H1 (cell line): ENCODE results near the gene CYSRT1. TPM values are rescaled to one million over a fixed set of nuclear protein-coding genes. Genes with fewer than 3 reads are reported as not detected.

Experiments used
- CTCF ChIA-PET: fragments of 300-600 bp; sonication (Branson Sonifier 250); formaldehyde crosslinking; loops from one replicate; lab custom pipeline; 2021; ENCODE audit not compliant: partially characterized antibody; lab: Charles Lee
- POLR2A ChIA-PET: fragments of 300-600 bp; sonication (Branson Sonifier 250); formaldehyde crosslinking; loops from one replicate; lab custom pipeline; 2021; ENCODE audit warnings: inconsistent platforms; ENCODE audit not compliant: partially characterized antibody; lab: Charles Lee
- DNase-seq, 2 experiments: peaks; one replicate each; pipeline versions ENCODE4 v3.0.0 to v3.0.0-alpha.2; 2010 to 2022; ENCODE audit warnings: low spot score in 2 of 2, low read depth in 1 of 2, mixed read lengths in 1 of 2
- FAIRE-seq: peaks from 2 replicates; lab custom pipeline; 2011; peaks lifted over from hg19 to GRCh38; lab: Jason Lieb, UNC
- H2AFZ ChIP-seq: 2 replicates; pipeline ENCODE4 v1.8.1; 2012; ENCODE audit warnings: low read length, inconsistent platforms
- H2AK5ac ChIP-seq: 2 replicates; pipeline ENCODE4 v1.6.1; 2013; ENCODE audit warnings: low read depth, low read length
- H2BK120ac ChIP-seq: replicated peaks from 2 replicates; pipeline ENCODE3; 2013; ENCODE audit warnings: low read depth, low read length, inconsistent platforms
- H2BK12ac ChIP-seq: 2 replicates; pipeline ENCODE4 v1.6.1; 2013; ENCODE audit warnings: low read depth, low read length
- H2BK15ac ChIP-seq: 2 replicates; pipeline ENCODE4 v1.6.1; 2013; ENCODE audit warnings: low read length
- H2BK20ac ChIP-seq: 2 replicates; pipeline ENCODE4 v1.6.1; 2013; ENCODE audit warnings: low read length
- H2BK5ac ChIP-seq: 2 replicates; pipeline ENCODE4 v1.6.1; 2013; ENCODE audit warnings: low read depth, low read length
- H3K14ac ChIP-seq: 2 replicates; pipeline ENCODE4 v1.6.1; 2013; ENCODE audit warnings: inconsistent platforms; ENCODE audit not compliant: insufficient read length
- H3K18ac ChIP-seq: 2 replicates; pipeline ENCODE4 v1.6.1; 2013; ENCODE audit warnings: low read length; ENCODE audit errors: extremely low read depth
- H3K23ac ChIP-seq: 2 replicates; pipeline ENCODE4 v1.6.1; 2013; ENCODE audit warnings: inconsistent platforms; ENCODE audit not compliant: insufficient read length
- H3K23me2 ChIP-seq: 2 replicates; pipeline ENCODE4 v1.6.1; 2013; ENCODE audit warnings: low read depth, low read length
- H3K27ac ChIP-seq: 2 replicates; pipeline ENCODE4 v1.6.1; 2011; ENCODE audit warnings: low read depth, low read length, inconsistent platforms
- H3K27me3 ChIP-seq, 4 experiments: replicated peaks in 1 of 4; 1 replicate in 1 of 4; 2 replicates in 3 of 4; pipeline versions ENCODE4 v1.6.1 to v1.8.1; 2011 to 2013; ENCODE audit warnings: low read length in 3 of 4, mild to moderate bottlenecking in 3 of 4, inconsistent platforms in 2 of 4, mixed read lengths in 2 of 4, moderate library complexity in 1 of 4; ENCODE audit not compliant: control insufficient read depth in 3 of 4, insufficient read depth in 3 of 4; ENCODE audit errors: extremely low read depth in 1 of 4
- H3K36me3 ChIP-seq, 4 experiments: 2 replicates each; pipeline versions ENCODE4 v1.6.1 to v1.8.1; 2011 to 2013; ENCODE audit warnings: mild to moderate bottlenecking in 4 of 4, low read length in 3 of 4, moderate library complexity in 2 of 4, control low read depth in 1 of 4, inconsistent platforms in 1 of 4; ENCODE audit not compliant: insufficient read depth in 4 of 4, control insufficient read depth in 2 of 4
- H3K4ac ChIP-seq: replicated peaks from 2 replicates; pipeline ENCODE3; 2013; ENCODE audit warnings: low read length, low read depth, mixed read lengths, inconsistent platforms; ENCODE audit not compliant: insufficient read length
- H3K4me1 ChIP-seq, 4 experiments: replicated peaks in 1 of 4; 1 replicate in 1 of 4; 2 replicates in 3 of 4; pipeline versions ENCODE4 v1.6.1 to v1.8.1; 2011 to 2013; ENCODE audit warnings: low read length in 3 of 4, inconsistent platforms in 2 of 4, mixed read lengths in 1 of 4; ENCODE audit not compliant: insufficient read depth in 4 of 4, control insufficient read depth in 3 of 4
- H3K4me2 ChIP-seq, 2 experiments: 2 replicates each; pipeline versions ENCODE4 v1.6.1 to v1.8.1; 2011 to 2013; ENCODE audit warnings: low read depth in 2 of 2, low read length in 2 of 2, control low read depth in 1 of 2, inconsistent platforms in 1 of 2, mild to moderate bottlenecking in 1 of 2; ENCODE audit not compliant: insufficient read depth in 1 of 2
- H3K4me3 ChIP-seq, 4 experiments: fragments of 200-600, 300-600 bp in 1 of 4; sonication (generic), shearing (Covaris generic), sonication (Bioruptor Twin) in 1 of 4; 2 replicates each; pipeline versions ENCODE4 v1.5.1 to v1.8.1; 2011 to 2016; ENCODE audit warnings: low read length in 4 of 4, low read depth in 3 of 4, control low read depth in 2 of 4, inconsistent platforms in 2 of 4, mild to moderate bottlenecking in 2 of 4, mixed read lengths in 1 of 4, moderate library complexity in 1 of 4; ENCODE audit not compliant: insufficient read depth in 2 of 4; ENCODE audit errors: extremely low read depth in 1 of 4
- H3K56ac ChIP-seq: replicated peaks from 2 replicates; pipeline ENCODE3; 2013; ENCODE audit warnings: low read depth, mild to moderate bottlenecking, mixed read lengths, low read length, inconsistent platforms; ENCODE audit not compliant: insufficient read length
- H3K79me1 ChIP-seq: 2 replicates; pipeline ENCODE4 v1.6.1; 2013; ENCODE audit warnings: low read depth, low read length, control low read depth
- H3K79me2 ChIP-seq, 2 experiments: 2 replicates each; pipeline versions ENCODE4 v1.6.1 to v1.8.1; 2012 to 2013; ENCODE audit warnings: low read length in 2 of 2, mild to moderate bottlenecking in 2 of 2, inconsistent platforms in 1 of 2; ENCODE audit not compliant: insufficient read depth in 2 of 2, control insufficient read depth in 1 of 2
- H3K9ac ChIP-seq, 4 experiments: replicated peaks in 1 of 4; 1 replicate in 1 of 4; 2 replicates in 3 of 4; pipeline versions ENCODE4 v1.6.1 to v1.8.1; 2011 to 2013; ENCODE audit warnings: low read depth in 3 of 4, low read length in 3 of 4, control low read depth in 2 of 4, mild to moderate bottlenecking in 2 of 4, moderate library complexity in 2 of 4, inconsistent platforms in 1 of 4; ENCODE audit errors: extremely low read depth in 1 of 4
- H3K9me3 ChIP-seq, 2 experiments: 2 replicates each; pipeline versions ENCODE4 v1.6.1 to v1.8.1; 2012 to 2013; ENCODE audit warnings: mild to moderate bottlenecking in 2 of 2, moderate library complexity in 2 of 2, control low read depth in 1 of 2, inconsistent platforms in 1 of 2, low read depth in 1 of 2, low read length in 1 of 2, mixed read lengths in 1 of 2; ENCODE audit not compliant: insufficient read depth in 2 of 2
- H4K20me1 ChIP-seq, 2 experiments: replicated peaks in 1 of 2; 2 replicates each; pipeline versions ENCODE3 to v1.8.1; 2011 to 2013; ENCODE audit warnings: inconsistent platforms in 2 of 2, low read length in 2 of 2, mild to moderate bottlenecking in 1 of 2; ENCODE audit not compliant: insufficient read depth in 2 of 2, control insufficient read depth in 1 of 2
- H4K5ac ChIP-seq: 2 replicates; pipeline ENCODE4 v1.6.1; 2013; ENCODE audit warnings: low read length, low read depth, mixed read lengths, inconsistent platforms; ENCODE audit not compliant: insufficient read length
- H4K8ac ChIP-seq: 2 replicates; pipeline ENCODE4 v1.8.0; 2013; ENCODE audit warnings: mild to moderate bottlenecking, moderate library complexity, low read length, inconsistent platforms; ENCODE audit not compliant: insufficient read depth; ENCODE audit errors: extremely low read depth
- H4K91ac ChIP-seq: replicated peaks from 2 replicates; pipeline ENCODE3; 2013; ENCODE audit warnings: low read length, mixed read lengths, inconsistent platforms; ENCODE audit not compliant: insufficient read length
- CEBPB ChIP-seq: IDR thresholded peaks from 2 replicates; pipeline ENCODE4 v1.6.1; 2012; ENCODE audit warnings: low read depth, low read length
- CREB1 ChIP-seq: IDR thresholded peaks from 2 replicates; pipeline ENCODE4 v1.6.1; 2012; ENCODE audit warnings: inconsistent platforms
- EGR1 ChIP-seq: IDR thresholded peaks from 2 replicates; pipeline ENCODE4 v1.6.1; 2011; ENCODE audit warnings: low read depth, low read length, borderline replicate concordance
- EP300 ChIP-seq, 2 experiments: IDR thresholded peaks; 1 replicate in 1 of 2; 2 replicates in 1 of 2; pipeline ENCODE4 v1.6.1; 2011 to 2012; ENCODE audit warnings: low read depth in 2 of 2, low read length in 2 of 2, mild to moderate bottlenecking in 2 of 2, borderline replicate concordance in 1 of 2, inconsistent platforms in 1 of 2, moderate library complexity in 1 of 2
- EZH2 ChIP-seq: fragments of 200-600 bp; sonication (generic); IDR thresholded peaks from 2 replicates; pipeline ENCODE4 v1.7.1; 2012; ENCODE audit warnings: low read depth, mild to moderate bottlenecking, moderate library complexity, low read length, inconsistent platforms; ENCODE audit not compliant: severe bottlenecking
- GABPA ChIP-seq: IDR thresholded peaks from 2 replicates; pipeline ENCODE4 v1.6.1; 2011; ENCODE audit warnings: mild to moderate bottlenecking, low read length, moderate library complexity, borderline replicate concordance; ENCODE audit not compliant: insufficient read depth
- HDAC2 ChIP-seq, 2 experiments: fragments of 300-600 bp in 1 of 2; sonication (generic) in 1 of 2; IDR thresholded peaks; 2 replicates each; pipeline ENCODE4 v1.6.1; 2011 to 2012; ENCODE audit warnings: low read depth in 2 of 2, low read length in 2 of 2, mild to moderate bottlenecking in 2 of 2, moderate library complexity in 2 of 2, borderline replicate concordance in 1 of 2, inconsistent platforms in 1 of 2
- JUN ChIP-seq: IDR thresholded peaks from 2 replicates; pipeline ENCODE4 v1.6.1; 2011; ENCODE audit warnings: low read depth, mild to moderate bottlenecking, improper control_type of control experiment, low read length
- KDM4A ChIP-seq: IDR thresholded peaks from one replicate; pipeline ENCODE4 v1.7.1; 2012; ENCODE audit warnings: low read depth, mild to moderate bottlenecking, moderate library complexity, low read length, inconsistent platforms; ENCODE audit not compliant: severe bottlenecking
- RBBP5 ChIP-seq: IDR thresholded peaks from 2 replicates; pipeline ENCODE4 v1.7.1; 2012; ENCODE audit warnings: low read depth, mild to moderate bottlenecking, inconsistent platforms, low read length, moderate library complexity, borderline replicate concordance
- RNF2 ChIP-seq: fragments of 200-900, 300-1000 bp; sonication (generic); IDR thresholded peaks from 2 replicates; pipeline ENCODE4 v1.7.1; 2016; ENCODE audit warnings: borderline replicate concordance, low read depth, mild to moderate bottlenecking, antibody characterized with exemption, low read length; ENCODE audit not compliant: poor library complexity, severe bottlenecking; ENCODE audit errors: missing control alignments
- SIX5 ChIP-seq: IDR thresholded peaks from 2 replicates; pipeline ENCODE4 v1.6.1; 2011; ENCODE audit warnings: mild to moderate bottlenecking, low read depth, low read length
- TAF1 ChIP-seq: IDR thresholded peaks from 2 replicates; pipeline ENCODE4 v1.6.1; 2011; ENCODE audit warnings: mild to moderate bottlenecking, low read depth, low read length
- WGBS, 2 experiments: shearing (Covaris generic) in 1 of 2; methylation state at CpG; one replicate each; pipeline versions ENCODE4 v1.1.6 to v1.1.7; 2013 to 2015; ENCODE audit warnings: low lambda C conversion rate in 2 of 2, mixed read lengths in 2 of 2, inconsistent platforms in 1 of 2, low coverage in 1 of 2, missing lambda C conversion rate in 1 of 2; ENCODE audit not compliant: insufficient replicate concordance in 2 of 2, insufficient coverage in 1 of 2, insufficient read length in 1 of 2; ENCODE audit errors: extremely low coverage in 1 of 2, missing lambda C conversion rate in 1 of 2; 5-methylcytosine and 5-hydroxymethylcytosine counted together
- polyA plus RNA-seq, 7 experiments: library from polyadenylated mRNA; depleted of rRNA in 3 of 7; stranded (reverse) in 5 of 7; unstranded in 2 of 7; fragments of >200 nt in 5 of 7; fragments of 200-250 nt in 2 of 7; gene quantifications; 1 replicate in 5 of 7; 2 replicates in 1 of 7; 4 replicates in 1 of 7; pipeline versions ENCODE4 v1.2.1 to v1.2.3, GENCODE V29; 2011 to 2013; ENCODE audit warnings: missing spikeins in 2 of 7, mixed read lengths in 2 of 7
- total RNA-seq: library from RNA; stranded (reverse); fragmentation: NEBNext Ultra II Directional; extraction: Animal tissue kit (Norgen Biotek cat#: 25700); gene quantifications from 2 replicates; pipeline ENCODE4 v1.2.1, GENCODE V29; 2021

The CYSRT1 gene
- total and polyA plus RNA-seq, 2 of the 8 experiments (the other 6 are each of a cell fraction or from before 2014, with no cell fraction given), result 1.0 to 6.5 TPM

DNA sequence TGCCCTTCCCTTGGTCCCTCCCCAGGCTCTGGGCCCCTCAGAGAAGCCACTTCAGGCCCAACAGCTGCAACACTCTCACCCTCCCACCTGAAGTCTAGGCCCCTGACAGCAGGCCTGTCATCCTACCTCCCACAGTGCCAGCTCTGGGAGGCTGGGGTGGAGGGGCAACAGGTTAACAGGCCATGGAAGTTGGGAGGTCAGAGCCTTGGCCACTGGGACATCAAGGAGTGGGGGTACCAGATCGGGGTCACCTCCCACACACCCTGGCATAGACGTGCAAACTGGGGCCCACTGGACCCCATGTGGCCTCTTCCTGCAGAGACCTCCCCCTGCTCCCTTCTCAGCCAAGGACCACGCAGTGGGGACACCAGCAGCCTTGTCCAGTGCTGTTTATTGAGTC lies 33.7 kb upstream of the CYSRT1 start:
- peaks cover 8% of the 10 kb centered on the region; the same call in 1 of the 2 replicates for H3K23me2 ChIP-seq
- H2BK15ac ChIP-seq, result no peak overlapping the region
- no peak overlapping the region for H3K4ac ChIP-seq
- FAIRE-seq, result no peak
- H2BK5ac ChIP-seq, result no peak overlapping the region
- H2AFZ ChIP-seq, result no peak overlapping the region
- H3K9ac ChIP-seq, result no peak overlapping the region
- CTCF ChIA-PET, result interaction anchor here (1.4 to 14.0 kb wide), 6 partner anchors 8 to 61 kb away, joined by 3 to 204 read pairs (median 16); partner anchors contain the start of genes CYSRT1, RNF208, RNF224 and SLC34A3
- peaks cover 12% of the 10 kb centered on the region for H3K79me1 ChIP-seq
- no peaks in the 10 kb centered on the region for H3K9me3 ChIP-seq
- H3K27me3 ChIP-seq, result no peaks in the 10 kb centered on the region; a peak in 1 of 7 replicates
- no peak overlapping the region for H3K14ac ChIP-seq
- peaks cover 0 to 34% of the 10 kb centered on the region in 2 experiments; a peak in 2 of 4 replicates for H3K79me2 ChIP-seq
- H2AK5ac ChIP-seq, result no peak overlapping the region
- 92% methylated on average over 3 of the region's 3 CpGs; no CpG with 5 or more reads in 1 of the 2 experiments for WGBS, 2 experiments
- no peak overlapping the region for H3K23ac ChIP-seq
- no peak overlapping the region for H3K27ac ChIP-seq
- no peak for DNase-seq
- peaks cover 15 to 36% of the 10 kb centered on the region in 2 experiments for H4K20me1 ChIP-seq
- no peak overlapping the region for H2BK20ac ChIP-seq
- no peak overlapping the region for H3K4me2 ChIP-seq
- H3K18ac ChIP-seq, result no peak overlapping the region
- peaks cover 0 to 4% (median 1%) of the 10 kb centered on the region in 4 experiments; a peak in 2 of 8 replicates for H3K36me3 ChIP-seq
- no peak overlapping the region for H4K5ac ChIP-seq
- H3K4me1 ChIP-seq, result peaks cover 0 to 34% (median 10%) of the 10 kb centered on the region in 4 experiments; a peak in 6 of 7 replicates
- POLR2A ChIA-PET, result interaction anchor here (0.8 to 11.0 kb wide), 8 partner anchors 10 to 62 kb away, joined by 3 to 107 read pairs (median 6); partner anchors contain the start of genes NDOR1, TMEM203 and TPRN
- no peak overlapping the region for H4K8ac ChIP-seq
- no peak overlapping the region for H3K4me3 ChIP-seq
- no peak overlapping the region for H3K56ac ChIP-seq
- H2BK12ac ChIP-seq, result no peak overlapping the region
- no peak overlapping the region for H4K91ac ChIP-seq
- H2BK120ac ChIP-seq, result no peak overlapping the region
- TF ChIP-seq EP300 (IDR thresholded peaks at IDR 0.05; ENCODE audit: borderline replicate concordance in 1 of 2, low read depth in 2 of 2, low read length in 2 of 2), result no peak
- no peak for TF ChIP-seq TAF1
- no peak for TF ChIP-seq EZH2
- no peak for TF ChIP-seq HDAC2 (IDR thresholded peaks at IDR 0.05; ENCODE audit: borderline replicate concordance in 1 of 2, low read depth in 2 of 2, low read length in 2 of 2)
- TF ChIP-seq CEBPB, result no peak
- TF ChIP-seq GABPA, result no peak
- no peak for TF ChIP-seq RNF2
- TF ChIP-seq EGR1, result no peak
- no peak for TF ChIP-seq SIX5
- TF ChIP-seq KDM4A, result no peak
- no peak for TF ChIP-seq JUN
- no peak for TF ChIP-seq RBBP5
- no peak for TF ChIP-seq CREB1
